ENCODE data around the gene ZNF689.

The ZNF689 gene

GRCh38 chr16:30655815-30656347 lies 45.7 kb upstream of the ZNF689 start:
- DNase-seq (ENCODE audit: low spot score), result no peak
- no peak for TF ChIP-seq CTCF (IDR thresholded peaks at IDR 0.05; ENCODE audit: borderline replicate concordance, control extremely low read depth, extremely low read depth, insufficient read depth, missing control alignments)
- in situ Hi-C loops (cut with MboI; ENCODE audit: low sequenced_read_pairs, unreplicated experiment), result no loop called here

- in situ Hi-C loops (cut with MboI; ENCODE audit: low sequenced_read_pairs, unreplicated experiment), result no loop called here
- TF ChIP-seq CTCF (IDR thresholded peaks at IDR 0.05; ENCODE audit: borderline replicate concordance, control extremely low read depth, extremely low read depth, insufficient read depth, missing control alignments), result no peak
- no peak for DNase-seq (ENCODE audit: low spot score)
These were observed 44.7 kb upstream of the ZNF689 start for GRCh38 chr16:30654856-30655255.

GRCh38 chr16:30652718-30653117 lies 42.5 kb upstream of the ZNF689 start:
- TF ChIP-seq CTCF (IDR thresholded peaks at IDR 0.05; ENCODE audit: borderline replicate concordance, control extremely low read depth, extremely low read depth, insufficient read depth, missing control alignments), result no peak
- no peak for DNase-seq (ENCODE audit: low spot score)
- in situ Hi-C loops (cut with MboI; ENCODE audit: low sequenced_read_pairs, unreplicated experiment), result no loop called here

GRCh38 chr16:30652005-30652296 lies 41.8 kb upstream of the ZNF689 start:
- in situ Hi-C loops (cut with MboI; ENCODE audit: low sequenced_read_pairs, unreplicated experiment), result no loop called here
- no peak for TF ChIP-seq CTCF (IDR thresholded peaks at IDR 0.05; ENCODE audit: borderline replicate concordance, control extremely low read depth, extremely low read depth, insufficient read depth, missing control alignments)
- DNase-seq (ENCODE audit: low spot score), result no peak

GRCh38 chr16:30651124-30652004 lies 41.2 kb upstream of the ZNF689 start:
- in situ Hi-C loops (cut with MboI; ENCODE audit: low sequenced_read_pairs, unreplicated experiment), result no loop called here
- peak; percentile 91 for TF ChIP-seq CTCF (IDR thresholded peaks at IDR 0.05; ENCODE audit: borderline replicate concordance, control extremely low read depth, extremely low read depth, insufficient read depth, missing control alignments)
- DNase-seq (ENCODE audit: low spot score), result peak; percentile 92

GRCh38 chr16:30650369-30651123 lies 40.4 kb upstream of the ZNF689 start, which contains the start of gene PRR14:
Gene PRR14, plus strand, starts transcription at chr16:30650960. Its CDS starts 686 bp downstream, at chr16:30651646.
- peak; percentile 9 for TF ChIP-seq CTCF (IDR thresholded peaks at IDR 0.05; ENCODE audit: borderline replicate concordance, control extremely low read depth, extremely low read depth, insufficient read depth, missing control alignments)
- in situ Hi-C loops (cut with MboI; ENCODE audit: low sequenced_read_pairs, unreplicated experiment), result no loop called here
- peak; percentile 93 for DNase-seq (ENCODE audit: low spot score)
